Liver (tissue), 9 donors: ENCODE results near the gene GLIPR1. TPM values are rescaled to one million over a fixed set of nuclear protein-coding genes. Genes with fewer than 3 reads are reported as not detected.

Source experiments
- DNase-seq: peaks from one replicate; pipeline ENCODE4 v3.0.0-alpha.2; 2017; ENCODE audit warnings: low spot score
- H3K27ac ChIP-seq, 2 donors: one replicate each; pipeline ENCODE4 v1.7.0; 2013; ENCODE audit warnings: inconsistent platforms in 2 of 2, low read length in 2 of 2, control low read depth in 1 of 2, low read depth in 1 of 2, mild to moderate bottlenecking in 1 of 2
- H3K27me3 ChIP-seq, 4 donors: one replicate each; pipeline versions ENCODE4 v1.6.1 to v1.7.0; 2013; ENCODE audit warnings: low read length in 3 of 4, inconsistent platforms in 1 of 4, mild to moderate bottlenecking in 1 of 4, moderate library complexity in 1 of 4; ENCODE audit not compliant: control insufficient read depth in 4 of 4, insufficient read depth in 4 of 4
- H3K36me3 ChIP-seq, 4 donors: one replicate each; pipeline versions ENCODE4 v1.6.1 to v1.7.0; 2013; ENCODE audit warnings: low read length in 3 of 4, mild to moderate bottlenecking in 3 of 4, low read depth in 1 of 4, moderate library complexity in 1 of 4; ENCODE audit not compliant: control insufficient read depth in 4 of 4, insufficient read depth in 3 of 4
- H3K4me1 ChIP-seq, 4 donors: one replicate each; pipeline versions ENCODE4 v1.6.1 to v1.7.0; 2013; ENCODE audit warnings: low read length in 3 of 4, mild to moderate bottlenecking in 3 of 4, moderate library complexity in 1 of 4; ENCODE audit not compliant: control insufficient read depth in 4 of 4, insufficient read depth in 4 of 4
- H3K4me3 ChIP-seq, 3 donors: one replicate each; pipeline versions ENCODE4 v1.6.1 to v1.7.0; 2013; ENCODE audit warnings: low read length in 3 of 3, control low read depth in 1 of 3, low read depth in 1 of 3, mild to moderate bottlenecking in 1 of 3
- H3K9ac ChIP-seq, 2 donors: one replicate each; pipeline ENCODE4 v1.7.0; 2013; ENCODE audit warnings: low read length in 2 of 2, mild to moderate bottlenecking in 2 of 2, moderate library complexity in 2 of 2, control low read depth in 1 of 2, low read depth in 1 of 2
- H3K9me3 ChIP-seq, 4 donors: one replicate each; pipeline versions ENCODE4 v1.6.1 to v1.7.0; 2013; ENCODE audit warnings: low read length in 3 of 4; ENCODE audit not compliant: control insufficient read depth in 4 of 4
- ATF3 ChIP-seq: IDR thresholded peaks from 2 replicates; pipeline ENCODE4 v1.6.1; 2016; ENCODE audit warnings: antibody characterized with exemption
- CTCF ChIP-seq: fragments of 150-350 bp; IDR thresholded peaks from 2 replicates; pipeline ENCODE4 v1.5.1; 2017; ENCODE audit warnings: improper control_type of control experiment, low read depth, low read length; ENCODE audit not compliant: missing input control
- GABPA ChIP-seq, 2 donors: IDR thresholded peaks in 1 of 2; conservative IDR thresholded peaks in 1 of 2; 2 replicates each; pipeline ENCODE4 v1.6.1; 2016; ENCODE audit warnings: antibody characterized with exemption in 2 of 2, mild to moderate bottlenecking in 1 of 2, moderate library complexity in 1 of 2
- HNF4A ChIP-seq, 2 donors: conservative IDR thresholded peaks; 2 replicates each; pipeline ENCODE4 v1.6.1; 2016; ENCODE audit warnings: antibody characterized with exemption in 2 of 2, mild to moderate bottlenecking in 2 of 2
- HNF4G ChIP-seq: IDR thresholded peaks from 2 replicates; pipeline ENCODE4 v1.6.1; 2016; ENCODE audit warnings: antibody characterized with exemption
- JUND ChIP-seq, 2 donors: IDR thresholded peaks; 2 replicates each; pipeline ENCODE4 v1.6.1; 2016; ENCODE audit warnings: antibody characterized with exemption in 2 of 2
- NR2F2 ChIP-seq: IDR thresholded peaks from 2 replicates; pipeline ENCODE4 v1.6.1; 2016; ENCODE audit warnings: antibody characterized with exemption
- RAD21 ChIP-seq, 2 donors: IDR thresholded peaks; 2 replicates each; pipeline ENCODE4 v1.6.1; 2016; ENCODE audit warnings: antibody characterized with exemption in 2 of 2, mild to moderate bottlenecking in 2 of 2
- RXRA ChIP-seq, 2 donors: IDR thresholded peaks; 2 replicates each; pipeline ENCODE4 v1.6.1; 2017 to 2018; ENCODE audit warnings: antibody characterized with exemption in 2 of 2, mild to moderate bottlenecking in 1 of 2
- YY1 ChIP-seq: IDR thresholded peaks from 2 replicates; pipeline ENCODE4 v1.6.1; 2016; ENCODE audit warnings: antibody characterized with exemption, mild to moderate bottlenecking
- WGBS: extraction: QIAGEN DNeasy Blood & Tissue Kit; methylation state at CpG from one replicate; pipeline ENCODE4 v1.1.7; 2013; 5-methylcytosine and 5-hydroxymethylcytosine counted together
- polyA plus RNA-seq, 2 donors: library from polyadenylated mRNA; stranded (reverse) in 1 of 2; unstranded in 1 of 2; fragments of 200-250 nt in 1 of 2; fragments of >200 nt in 1 of 2; fragmentation: Nextera tagmentation in 1 of 2; extraction: Ambion mirVana in 1 of 2; gene quantifications; one replicate each; pipeline versions ENCODE4 v1.2.1 to v1.2.3, GENCODE V29; 2013 to 2015
- total RNA-seq, 2 donors: library from RNA; depleted of rRNA; stranded (reverse); fragments of >200 nt; gene quantifications; one replicate each; pipeline ENCODE4 v1.2.3, GENCODE V29; 2014
- TF ChIP-seq, protein P1 (sequence below): IDR thresholded peaks from 2 replicates; pipeline ENCODE4 v1.6.1; 2016; ENCODE audit warnings: antibody characterized with exemption, mild to moderate bottlenecking
- TF ChIP-seq, protein P2 (sequence below): IDR thresholded peaks from 2 replicates; pipeline ENCODE4 v1.6.1; 2016; ENCODE audit warnings: antibody characterized with exemption
- donor health status: healthy.
- donor health status: healthy.
- donor health status: healthy.
- donor health status: healthy.
- donor health status: healthy.

GLIPR1 gene
- total and polyA plus RNA-seq, 4 donors, result 3.0 to 8.2 (median 4.7) TPM

DNA sequence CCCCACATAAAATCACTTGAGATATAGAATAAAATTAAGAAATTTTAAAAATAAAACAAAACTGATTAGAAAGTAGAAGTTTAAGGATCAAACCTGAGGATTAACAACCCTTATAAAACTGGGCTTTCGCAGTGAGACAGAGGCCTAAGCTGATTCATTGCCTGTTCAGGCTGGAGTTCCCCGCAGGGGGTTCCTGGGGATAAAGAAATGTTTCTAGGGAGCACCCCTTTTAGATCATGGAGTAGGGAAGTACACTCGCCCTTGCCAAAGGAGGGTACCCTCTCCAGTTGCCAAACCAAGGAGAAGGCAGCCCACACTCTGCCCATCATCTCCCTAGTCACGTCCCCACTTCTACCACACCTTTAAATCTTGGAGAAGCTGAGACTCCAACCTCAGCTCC is 6.8 kb downstream of the GLIPR1 start:
- H3K9me3 ChIP-seq, result no peaks in the 10 kb centered on the region
- no peak for DNase-seq
- no peak overlapping the region for H3K9ac ChIP-seq
- no peak overlapping the region for H3K27ac ChIP-seq
- WGBS, result 94% methylated on average over 4 of the region's 4 CpGs
- peaks cover 0 to 9% (median 2%) of the 10 kb centered on the region in 4 donors for H3K4me1 ChIP-seq
- H3K4me3 ChIP-seq, result no peak overlapping the region
- no peaks in the 10 kb centered on the region for H3K27me3 ChIP-seq
- no peaks in the 10 kb centered on the region for H3K36me3 ChIP-seq
- TF ChIP-seq RAD21 (IDR thresholded peaks at IDR 0.05) (no peak), ATF3 (no peak), YY1 (no peak), JUND (IDR thresholded peaks at IDR 0.05) (no peak), RXRA (IDR thresholded peaks at IDR 0.05) (no peak), HNF4G (no peak), GABPA (IDR thresholded peaks at IDR 0.05 in 1 of 2, conservative IDR thresholded peaks at IDR 0.05 in 1 of 2) (no peak), HNF4A (conservative IDR thresholded peaks at IDR 0.05) (no peak)
- TF ChIP-seq, protein P1, sequence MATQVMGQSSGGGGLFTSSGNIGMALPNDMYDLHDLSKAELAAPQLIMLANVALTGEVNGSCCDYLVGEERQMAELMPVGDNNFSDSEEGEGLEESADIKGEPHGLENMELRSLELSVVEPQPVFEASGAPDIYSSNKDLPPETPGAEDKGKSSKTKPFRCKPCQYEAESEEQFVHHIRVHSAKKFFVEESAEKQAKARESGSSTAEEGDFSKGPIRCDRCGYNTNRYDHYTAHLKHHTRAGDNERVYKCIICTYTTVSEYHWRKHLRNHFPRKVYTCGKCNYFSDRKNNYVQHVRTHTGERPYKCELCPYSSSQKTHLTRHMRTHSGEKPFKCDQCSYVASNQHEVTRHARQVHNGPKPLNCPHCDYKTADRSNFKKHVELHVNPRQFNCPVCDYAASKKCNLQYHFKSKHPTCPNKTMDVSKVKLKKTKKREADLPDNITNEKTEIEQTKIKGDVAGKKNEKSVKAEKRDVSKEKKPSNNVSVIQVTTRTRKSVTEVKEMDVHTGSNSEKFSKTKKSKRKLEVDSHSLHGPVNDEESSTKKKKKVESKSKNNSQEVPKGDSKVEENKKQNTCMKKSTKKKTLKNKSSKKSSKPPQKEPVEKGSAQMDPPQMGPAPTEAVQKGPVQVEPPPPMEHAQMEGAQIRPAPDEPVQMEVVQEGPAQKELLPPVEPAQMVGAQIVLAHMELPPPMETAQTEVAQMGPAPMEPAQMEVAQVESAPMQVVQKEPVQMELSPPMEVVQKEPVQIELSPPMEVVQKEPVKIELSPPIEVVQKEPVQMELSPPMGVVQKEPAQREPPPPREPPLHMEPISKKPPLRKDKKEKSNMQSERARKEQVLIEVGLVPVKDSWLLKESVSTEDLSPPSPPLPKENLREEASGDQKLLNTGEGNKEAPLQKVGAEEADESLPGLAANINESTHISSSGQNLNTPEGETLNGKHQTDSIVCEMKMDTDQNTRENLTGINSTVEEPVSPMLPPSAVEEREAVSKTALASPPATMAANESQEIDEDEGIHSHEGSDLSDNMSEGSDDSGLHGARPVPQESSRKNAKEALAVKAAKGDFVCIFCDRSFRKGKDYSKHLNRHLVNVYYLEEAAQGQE, result no peak
- TF ChIP-seq, protein P2, sequence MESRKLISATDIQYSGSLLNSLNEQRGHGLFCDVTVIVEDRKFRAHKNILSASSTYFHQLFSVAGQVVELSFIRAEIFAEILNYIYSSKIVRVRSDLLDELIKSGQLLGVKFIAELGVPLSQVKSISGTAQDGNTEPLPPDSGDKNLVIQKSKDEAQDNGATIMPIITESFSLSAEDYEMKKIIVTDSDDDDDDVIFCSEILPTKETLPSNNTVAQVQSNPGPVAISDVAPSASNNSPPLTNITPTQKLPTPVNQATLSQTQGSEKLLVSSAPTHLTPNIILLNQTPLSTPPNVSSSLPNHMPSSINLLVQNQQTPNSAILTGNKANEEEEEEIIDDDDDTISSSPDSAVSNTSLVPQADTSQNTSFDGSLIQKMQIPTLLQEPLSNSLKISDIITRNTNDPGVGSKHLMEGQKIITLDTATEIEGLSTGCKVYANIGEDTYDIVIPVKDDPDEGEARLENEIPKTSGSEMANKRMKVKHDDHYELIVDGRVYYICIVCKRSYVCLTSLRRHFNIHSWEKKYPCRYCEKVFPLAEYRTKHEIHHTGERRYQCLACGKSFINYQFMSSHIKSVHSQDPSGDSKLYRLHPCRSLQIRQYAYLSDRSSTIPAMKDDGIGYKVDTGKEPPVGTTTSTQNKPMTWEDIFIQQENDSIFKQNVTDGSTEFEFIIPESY, result no peak

- Histone ChIP-seq H3K9me3 (no peaks in the 10 kb centered on the region), H3K4me1 (peaks cover 0 to 9% (median 2%) of the 10 kb centered on the region in 4 donors), H3K4me3 (no peak overlapping the region), H3K9ac (no peak overlapping the region), H3K36me3 (peaks cover 0 to 2% (median 1%) of the 10 kb centered on the region in 4 donors), H3K27me3 (no peaks in the 10 kb centered on the region), H3K27ac (no peak overlapping the region)
- no peak for DNase-seq
- TF ChIP-seq RAD21 (IDR thresholded peaks at IDR 0.05), result peak in 1 of 2 donors; percentile 42
- TF ChIP-seq NR2F2, result no peak
- TF ChIP-seq CTCF, result peak; percentile 29
Measured at GRCh38 chr12:75488553-75488952, 8.0 kb downstream of the GLIPR1 start.
